Muscle layer of duodenum (tissue), 2 donors: ENCODE data around the gene IL1R2.

Source experiments
- H3K27ac ChIP-seq: one replicate; pipeline ENCODE4 v1.7.0; 2013; ENCODE audit warnings: mild to moderate bottlenecking, low read length
- H3K27me3 ChIP-seq: one replicate; pipeline ENCODE4 v1.7.0; 2013; ENCODE audit warnings: low read depth, mild to moderate bottlenecking, control low read depth, low read length
- H3K36me3 ChIP-seq, 2 donors: one replicate each; pipeline ENCODE4 v1.7.0; 2013; ENCODE audit warnings: low read length in 2 of 2, control low read depth in 1 of 2, mild to moderate bottlenecking in 1 of 2; ENCODE audit not compliant: insufficient read depth in 2 of 2, control insufficient read depth in 1 of 2
- H3K4me1 ChIP-seq, 2 donors: one replicate each; pipeline ENCODE4 v1.7.0; 2013; ENCODE audit warnings: low read length in 2 of 2, mild to moderate bottlenecking in 2 of 2, control low read depth in 1 of 2, moderate library complexity in 1 of 2; ENCODE audit not compliant: insufficient read depth in 2 of 2, control insufficient read depth in 1 of 2
- H3K4me3 ChIP-seq, 2 donors: one replicate each; pipeline ENCODE4 v1.7.0; 2013; ENCODE audit warnings: low read length in 2 of 2, low read depth in 1 of 2, mild to moderate bottlenecking in 1 of 2
- H3K9me3 ChIP-seq, 2 donors: one replicate each; pipeline ENCODE4 v1.7.0; 2013; ENCODE audit warnings: low read length in 2 of 2, control low read depth in 1 of 2, mild to moderate bottlenecking in 1 of 2; ENCODE audit not compliant: control insufficient read depth in 1 of 2
- donor health status: healthy.

IL1R2 gene

GRCh38 chr2:102046135-102046986 lies 54.6 kb downstream of the IL1R2 start:
- Histone ChIP-seq H3K4me3 (no peak overlapping the region), H3K4me1 (peaks cover 13 to 14% of the 10 kb centered on the region in 2 donors), H3K9me3 (no peaks in the 10 kb centered on the region), H3K27me3 (no peaks in the 10 kb centered on the region), H3K36me3 (no peaks in the 10 kb centered on the region), H3K27ac (peak overlapping the region; percentile 42)

GRCh38 chr2:102048465-102048864 lies 56.7 kb downstream of the IL1R2 start:
- H3K4me1 ChIP-seq: peaks cover 13 to 14% of the 10 kb centered on the region in 2 donors
- H3K9me3 ChIP-seq: no peaks in the 10 kb centered on the region
- peak overlapping the region; percentile 82 for H3K27ac ChIP-seq
- no peak overlapping the region for H3K4me3 ChIP-seq
- no peaks in the 10 kb centered on the region for H3K36me3 ChIP-seq
- no peaks in the 10 kb centered on the region for H3K27me3 ChIP-seq

GRCh38 chr2:102049756-102050443 lies 58.1 kb downstream of the IL1R2 start:
- Histone ChIP-seq H3K4me3 (no peak overlapping the region), H3K36me3 (no peaks in the 10 kb centered on the region), H3K27me3 (no peaks in the 10 kb centered on the region), H3K27ac (peak overlapping the region; percentile 82), H3K9me3 (no peaks in the 10 kb centered on the region), H3K4me1 (peaks cover 13 to 14% of the 10 kb centered on the region in 2 donors)

GRCh38 chr2:102050854-102051391 lies 59.2 kb downstream of the IL1R2 start:
- peak overlapping the region; percentile 82 for H3K27ac ChIP-seq
- no peaks in the 10 kb centered on the region for H3K27me3 ChIP-seq
- H3K4me3 ChIP-seq: no peak overlapping the region
- no peaks in the 10 kb centered on the region for H3K36me3 ChIP-seq
- no peaks in the 10 kb centered on the region for H3K9me3 ChIP-seq
- H3K4me1 ChIP-seq: peaks cover 13 to 14% of the 10 kb centered on the region in 2 donors

GRCh38 chr2:102051692-102052277 lies 60.0 kb downstream of the IL1R2 start:
- H3K4me3 ChIP-seq: no peak overlapping the region
- no peaks in the 10 kb centered on the region for H3K9me3 ChIP-seq
- no peaks in the 10 kb centered on the region for H3K36me3 ChIP-seq
- peaks cover 13 to 14% of the 10 kb centered on the region in 2 donors for H3K4me1 ChIP-seq
- peak overlapping the region; percentile 82 for H3K27ac ChIP-seq
- H3K27me3 ChIP-seq: no peaks in the 10 kb centered on the region

- Histone ChIP-seq H3K4me3 (no peak overlapping the region), H3K4me1 (peaks cover 13 to 14% of the 10 kb centered on the region in 2 donors), H3K36me3 (no peaks in the 10 kb centered on the region), H3K27ac (peak overlapping the region; percentile 82), H3K27me3 (no peaks in the 10 kb centered on the region), H3K9me3 (no peaks in the 10 kb centered on the region)
Measured at GRCh38 chr2:102052365-102052764, 60.6 kb downstream of the IL1R2 start.

- H3K4me3 ChIP-seq: no peak overlapping the region
- no peaks in the 10 kb centered on the region for H3K36me3 ChIP-seq
- peaks cover 13 to 14% of the 10 kb centered on the region in 2 donors for H3K4me1 ChIP-seq
- H3K27me3 ChIP-seq: no peaks in the 10 kb centered on the region
- H3K27ac ChIP-seq: no peak overlapping the region
- H3K9me3 ChIP-seq: no peaks in the 10 kb centered on the region
Measured at GRCh38 chr2:102053096-102053495, 61.3 kb downstream of the IL1R2 start.

GRCh38 chr2:102055346-102055990 lies 63.7 kb downstream of the IL1R2 start:
- Histone ChIP-seq H3K4me3 (no peak overlapping the region), H3K27ac (peak overlapping the region; percentile 28), H3K36me3 (no peaks in the 10 kb centered on the region), H3K27me3 (no peaks in the 10 kb centered on the region), H3K4me1 (peaks cover 0 to 7% of the 10 kb centered on the region in 2 donors), H3K9me3 (no peaks in the 10 kb centered on the region)

GRCh38 chr2:102056079-102056581 lies 64.4 kb downstream of the IL1R2 start:
- no peaks in the 10 kb centered on the region for H3K4me1 ChIP-seq
- H3K9me3 ChIP-seq: no peaks in the 10 kb centered on the region
- no peaks in the 10 kb centered on the region for H3K36me3 ChIP-seq
- no peak overlapping the region for H3K27ac ChIP-seq
- no peaks in the 10 kb centered on the region for H3K27me3 ChIP-seq
- H3K4me3 ChIP-seq: no peak overlapping the region

GRCh38 chr2:102057502-102058292 lies 65.9 kb downstream of the IL1R2 start:
- Histone ChIP-seq H3K27ac (peak overlapping the region; percentile 1), H3K36me3 (no peaks in the 10 kb centered on the region), H3K9me3 (no peaks in the 10 kb centered on the region), H3K4me3 (no peak overlapping the region), H3K4me1 (no peaks in the 10 kb centered on the region), H3K27me3 (no peaks in the 10 kb centered on the region)
